H1 (cell line): ENCODE results near the gene MDFI. TPM values are rescaled to one million over a fixed set of nuclear protein-coding genes. Genes with fewer than 3 reads are reported as not detected.

Experiments
- CTBP2 ChIP-seq: IDR thresholded peaks from 2 replicates; pipeline ENCODE4 v1.7.0; 2011; ENCODE audit warnings: borderline replicate concordance, mild to moderate bottlenecking, moderate library complexity, mixed read lengths, low read length; ENCODE audit not compliant: insufficient read depth, insufficient read length
- RNF2 ChIP-seq: fragments of 200-900, 300-1000 bp; sonication (generic); IDR thresholded peaks from 2 replicates; pipeline ENCODE4 v1.7.1; 2016; ENCODE audit warnings: borderline replicate concordance, low read depth, mild to moderate bottlenecking, antibody characterized with exemption, low read length; ENCODE audit not compliant: poor library complexity, severe bottlenecking; ENCODE audit errors: missing control alignments
- SP2 ChIP-seq: IDR thresholded peaks from 2 replicates; pipeline ENCODE4 v1.6.1; 2012; ENCODE audit warnings: mild to moderate bottlenecking, low read length, inconsistent platforms
- TAF7 ChIP-seq: optimal IDR thresholded peaks from 2 replicates; pipeline ENCODE3; 2011; ENCODE audit warnings: low read depth, mild to moderate bottlenecking, inconsistent platforms, low read length, moderate library complexity, borderline replicate concordance
- polyA plus RNA-seq, 7 experiments: library from polyadenylated mRNA; depleted of rRNA in 3 of 7; stranded (reverse) in 5 of 7; unstranded in 2 of 7; fragments of >200 nt in 5 of 7; fragments of 200-250 nt in 2 of 7; gene quantifications; 1 replicate in 5 of 7; 2 replicates in 1 of 7; 4 replicates in 1 of 7; pipeline versions ENCODE4 v1.2.1 to v1.2.3, GENCODE V29; 2011 to 2013; ENCODE audit warnings: missing spikeins in 2 of 7, mixed read lengths in 2 of 7
- total RNA-seq: library from RNA; stranded (reverse); fragmentation: NEBNext Ultra II Directional; extraction: Animal tissue kit (Norgen Biotek cat#: 25700); gene quantifications from 2 replicates; pipeline ENCODE4 v1.2.1, GENCODE V29; 2021
- TF ChIP-seq, protein P1 (sequence below): fragments of 300-600 bp; sonication (generic); IDR thresholded peaks from 2 replicates; pipeline ENCODE4 v1.7.1; 2012; ENCODE audit warnings: low read length, moderate library complexity, mild to moderate bottlenecking, inconsistent platforms; ENCODE audit not compliant: insufficient replicate concordance

Gene MDFI
- total and polyA plus RNA-seq, 2 of the 8 experiments (the other 6 are each of a cell fraction or from before 2014, with no cell fraction given), result 41.0 to 65.6 TPM

DNA sequence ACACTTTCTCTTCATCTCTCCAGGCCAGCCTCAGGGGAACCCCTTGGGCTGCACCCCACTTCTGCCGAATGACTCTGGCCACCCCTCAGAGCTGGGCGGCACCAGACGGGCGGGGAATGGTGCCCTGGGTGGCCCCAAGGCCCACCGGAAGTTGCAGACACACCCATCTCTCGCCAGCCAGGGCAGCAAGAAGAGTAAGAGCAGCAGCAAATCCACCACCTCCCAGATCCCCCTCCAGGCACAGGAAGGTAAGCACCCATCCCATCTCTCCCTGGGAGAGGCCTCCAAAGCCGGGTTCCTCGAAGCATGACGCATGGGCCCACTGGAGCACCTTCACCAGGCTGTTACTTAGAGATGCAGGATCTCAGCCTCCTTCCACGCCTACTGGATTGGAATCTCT is 11.3 kb downstream of the MDFI start (continued):
- TF ChIP-seq TAF7, result no peak
- TF ChIP-seq CTBP2, result no peak
- TF ChIP-seq RNF2, result no peak
- TF ChIP-seq, protein P1, sequence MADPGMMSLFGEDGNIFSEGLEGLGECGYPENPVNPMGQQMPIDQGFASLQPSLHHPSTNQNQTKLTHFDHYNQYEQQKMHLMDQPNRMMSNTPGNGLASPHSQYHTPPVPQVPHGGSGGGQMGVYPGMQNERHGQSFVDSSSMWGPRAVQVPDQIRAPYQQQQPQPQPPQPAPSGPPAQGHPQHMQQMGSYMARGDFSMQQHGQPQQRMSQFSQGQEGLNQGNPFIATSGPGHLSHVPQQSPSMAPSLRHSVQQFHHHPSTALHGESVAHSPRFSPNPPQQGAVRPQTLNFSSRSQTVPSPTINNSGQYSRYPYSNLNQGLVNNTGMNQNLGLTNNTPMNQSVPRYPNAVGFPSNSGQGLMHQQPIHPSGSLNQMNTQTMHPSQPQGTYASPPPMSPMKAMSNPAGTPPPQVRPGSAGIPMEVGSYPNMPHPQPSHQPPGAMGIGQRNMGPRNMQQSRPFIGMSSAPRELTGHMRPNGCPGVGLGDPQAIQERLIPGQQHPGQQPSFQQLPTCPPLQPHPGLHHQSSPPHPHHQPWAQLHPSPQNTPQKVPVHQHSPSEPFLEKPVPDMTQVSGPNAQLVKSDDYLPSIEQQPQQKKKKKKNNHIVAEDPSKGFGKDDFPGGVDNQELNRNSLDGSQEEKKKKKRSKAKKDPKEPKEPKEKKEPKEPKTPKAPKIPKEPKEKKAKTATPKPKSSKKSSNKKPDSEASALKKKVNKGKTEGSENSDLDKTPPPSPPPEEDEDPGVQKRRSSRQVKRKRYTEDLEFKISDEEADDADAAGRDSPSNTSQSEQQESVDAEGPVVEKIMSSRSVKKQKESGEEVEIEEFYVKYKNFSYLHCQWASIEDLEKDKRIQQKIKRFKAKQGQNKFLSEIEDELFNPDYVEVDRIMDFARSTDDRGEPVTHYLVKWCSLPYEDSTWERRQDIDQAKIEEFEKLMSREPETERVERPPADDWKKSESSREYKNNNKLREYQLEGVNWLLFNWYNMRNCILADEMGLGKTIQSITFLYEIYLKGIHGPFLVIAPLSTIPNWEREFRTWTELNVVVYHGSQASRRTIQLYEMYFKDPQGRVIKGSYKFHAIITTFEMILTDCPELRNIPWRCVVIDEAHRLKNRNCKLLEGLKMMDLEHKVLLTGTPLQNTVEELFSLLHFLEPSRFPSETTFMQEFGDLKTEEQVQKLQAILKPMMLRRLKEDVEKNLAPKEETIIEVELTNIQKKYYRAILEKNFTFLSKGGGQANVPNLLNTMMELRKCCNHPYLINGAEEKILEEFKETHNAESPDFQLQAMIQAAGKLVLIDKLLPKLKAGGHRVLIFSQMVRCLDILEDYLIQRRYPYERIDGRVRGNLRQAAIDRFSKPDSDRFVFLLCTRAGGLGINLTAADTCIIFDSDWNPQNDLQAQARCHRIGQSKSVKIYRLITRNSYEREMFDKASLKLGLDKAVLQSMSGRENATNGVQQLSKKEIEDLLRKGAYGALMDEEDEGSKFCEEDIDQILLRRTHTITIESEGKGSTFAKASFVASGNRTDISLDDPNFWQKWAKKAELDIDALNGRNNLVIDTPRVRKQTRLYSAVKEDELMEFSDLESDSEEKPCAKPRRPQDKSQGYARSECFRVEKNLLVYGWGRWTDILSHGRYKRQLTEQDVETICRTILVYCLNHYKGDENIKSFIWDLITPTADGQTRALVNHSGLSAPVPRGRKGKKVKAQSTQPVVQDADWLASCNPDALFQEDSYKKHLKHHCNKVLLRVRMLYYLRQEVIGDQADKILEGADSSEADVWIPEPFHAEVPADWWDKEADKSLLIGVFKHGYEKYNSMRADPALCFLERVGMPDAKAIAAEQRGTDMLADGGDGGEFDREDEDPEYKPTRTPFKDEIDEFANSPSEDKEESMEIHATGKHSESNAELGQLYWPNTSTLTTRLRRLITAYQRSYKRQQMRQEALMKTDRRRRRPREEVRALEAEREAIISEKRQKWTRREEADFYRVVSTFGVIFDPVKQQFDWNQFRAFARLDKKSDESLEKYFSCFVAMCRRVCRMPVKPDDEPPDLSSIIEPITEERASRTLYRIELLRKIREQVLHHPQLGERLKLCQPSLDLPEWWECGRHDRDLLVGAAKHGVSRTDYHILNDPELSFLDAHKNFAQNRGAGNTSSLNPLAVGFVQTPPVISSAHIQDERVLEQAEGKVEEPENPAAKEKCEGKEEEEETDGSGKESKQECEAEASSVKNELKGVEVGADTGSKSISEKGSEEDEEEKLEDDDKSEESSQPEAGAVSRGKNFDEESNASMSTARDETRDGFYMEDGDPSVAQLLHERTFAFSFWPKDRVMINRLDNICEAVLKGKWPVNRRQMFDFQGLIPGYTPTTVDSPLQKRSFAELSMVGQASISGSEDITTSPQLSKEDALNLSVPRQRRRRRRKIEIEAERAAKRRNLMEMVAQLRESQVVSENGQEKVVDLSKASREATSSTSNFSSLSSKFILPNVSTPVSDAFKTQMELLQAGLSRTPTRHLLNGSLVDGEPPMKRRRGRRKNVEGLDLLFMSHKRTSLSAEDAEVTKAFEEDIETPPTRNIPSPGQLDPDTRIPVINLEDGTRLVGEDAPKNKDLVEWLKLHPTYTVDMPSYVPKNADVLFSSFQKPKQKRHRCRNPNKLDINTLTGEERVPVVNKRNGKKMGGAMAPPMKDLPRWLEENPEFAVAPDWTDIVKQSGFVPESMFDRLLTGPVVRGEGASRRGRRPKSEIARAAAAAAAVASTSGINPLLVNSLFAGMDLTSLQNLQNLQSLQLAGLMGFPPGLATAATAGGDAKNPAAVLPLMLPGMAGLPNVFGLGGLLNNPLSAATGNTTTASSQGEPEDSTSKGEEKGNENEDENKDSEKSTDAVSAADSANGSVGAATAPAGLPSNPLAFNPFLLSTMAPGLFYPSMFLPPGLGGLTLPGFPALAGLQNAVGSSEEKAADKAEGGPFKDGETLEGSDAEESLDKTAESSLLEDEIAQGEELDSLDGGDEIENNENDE, result no peak
- TF ChIP-seq SP2, result no peak
- TF ChIP-seq, all 59 proteins: peak for 0
